PC-9 (cell line): ENCODE results near the gene BRSK1.

Source experiments
- EZH2 ChIP-seq: fragments of 200-600 bp; sonication (generic); IDR thresholded peaks from 2 replicates; pipeline ENCODE4 v1.8.0; 2017; ENCODE audit warnings: antibody characterized with exemption, low read depth
- TF ChIP-seq, protein P1 (sequence below): fragments of 200-600 bp; sonication (generic); conservative IDR thresholded peaks from 2 replicates; pipeline ENCODE4 v1.6.1; 2017; ENCODE audit warnings: mixed run types, antibody characterized with exemption, mild to moderate bottlenecking, moderate library complexity

DNA sequence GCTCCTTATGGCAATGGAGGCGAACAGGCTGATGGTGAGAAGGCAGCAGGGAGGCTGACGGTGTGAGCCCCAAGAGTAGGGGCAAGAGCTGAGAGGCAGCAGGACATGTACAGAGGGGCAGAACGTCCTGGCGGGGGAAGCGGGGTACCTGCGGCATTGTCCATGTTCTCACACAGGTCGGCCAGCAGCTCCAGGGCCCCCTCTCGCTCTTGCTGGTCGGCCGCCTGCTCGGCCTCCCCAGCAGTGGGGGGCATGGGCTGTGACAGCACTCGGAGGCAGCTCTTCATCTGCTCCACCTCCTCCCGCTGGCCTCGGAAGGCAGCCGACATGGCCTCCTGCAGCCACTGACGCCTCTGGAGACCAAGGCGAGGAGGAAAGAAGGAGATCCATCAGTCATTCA is 6.3 kb upstream of the BRSK1 start:
- TF ChIP-seq, protein P1, sequence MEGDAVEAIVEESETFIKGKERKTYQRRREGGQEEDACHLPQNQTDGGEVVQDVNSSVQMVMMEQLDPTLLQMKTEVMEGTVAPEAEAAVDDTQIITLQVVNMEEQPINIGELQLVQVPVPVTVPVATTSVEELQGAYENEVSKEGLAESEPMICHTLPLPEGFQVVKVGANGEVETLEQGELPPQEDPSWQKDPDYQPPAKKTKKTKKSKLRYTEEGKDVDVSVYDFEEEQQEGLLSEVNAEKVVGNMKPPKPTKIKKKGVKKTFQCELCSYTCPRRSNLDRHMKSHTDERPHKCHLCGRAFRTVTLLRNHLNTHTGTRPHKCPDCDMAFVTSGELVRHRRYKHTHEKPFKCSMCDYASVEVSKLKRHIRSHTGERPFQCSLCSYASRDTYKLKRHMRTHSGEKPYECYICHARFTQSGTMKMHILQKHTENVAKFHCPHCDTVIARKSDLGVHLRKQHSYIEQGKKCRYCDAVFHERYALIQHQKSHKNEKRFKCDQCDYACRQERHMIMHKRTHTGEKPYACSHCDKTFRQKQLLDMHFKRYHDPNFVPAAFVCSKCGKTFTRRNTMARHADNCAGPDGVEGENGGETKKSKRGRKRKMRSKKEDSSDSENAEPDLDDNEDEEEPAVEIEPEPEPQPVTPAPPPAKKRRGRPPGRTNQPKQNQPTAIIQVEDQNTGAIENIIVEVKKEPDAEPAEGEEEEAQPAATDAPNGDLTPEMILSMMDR = no peak
- TF ChIP-seq EZH2 = no peak
